BE2C (cell line): ENCODE measurements around the gene PIGN.

Experiments used
- DNase-seq: peaks from one replicate; pipeline ENCODE4 v3.0.0-alpha.2; 2020
- H3K27me3 ChIP-seq: fragments of 250-450 bp; sonication (Bioruptor Pico); 2 replicates; pipeline ENCODE4 v1.5.1; 2020; ENCODE audit warnings: mild to moderate bottlenecking
- H3K36me3 ChIP-seq: fragments of 250-450 bp; sonication (Bioruptor Pico); 2 replicates; pipeline ENCODE4 v1.5.1; 2020; ENCODE audit warnings: mild to moderate bottlenecking
- H3K4me1 ChIP-seq: fragments of 250-450 bp; sonication (Bioruptor Pico); 2 replicates; pipeline ENCODE4 v1.5.1; 2020
- H3K4me3 ChIP-seq: 2 replicates; pipeline ENCODE4 v1.5.1; 2011; ENCODE audit warnings: low read depth, low read length
- H3K9me3 ChIP-seq: fragments of 250-450 bp; sonication (Bioruptor Pico); 2 replicates; pipeline ENCODE4 v1.5.1; 2020
- TF ChIP-seq, protein P1 (sequence below): IDR thresholded peaks from 2 replicates; pipeline ENCODE4 v1.5.1; 2012; ENCODE audit warnings: mild to moderate bottlenecking, low read depth, low read length

The PIGN gene

DNA sequence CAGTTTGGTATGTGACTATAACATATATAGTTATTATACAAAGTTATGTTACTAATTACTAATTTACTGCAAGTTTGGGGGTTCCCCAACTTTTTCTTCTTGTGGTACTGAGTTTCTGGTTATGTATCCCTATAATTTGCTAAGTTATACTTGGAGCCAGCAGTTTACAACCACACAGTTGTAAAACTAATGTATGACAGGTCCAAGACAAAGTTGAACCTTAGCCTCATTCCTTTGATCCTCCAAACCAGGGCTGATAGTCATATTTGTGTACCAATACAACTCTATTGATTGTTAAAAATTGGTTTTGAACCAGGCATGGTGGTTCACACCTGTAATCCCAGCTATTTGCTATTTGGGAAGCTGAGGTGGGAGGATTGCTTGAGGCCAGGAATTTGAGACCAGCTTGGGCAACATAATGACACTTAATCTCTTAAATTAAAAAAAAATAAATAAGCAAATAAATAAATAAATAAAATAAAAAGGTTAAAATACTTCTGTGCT lies 24.5 kb upstream of the PIGN start:
- no peaks in the 10 kb centered on the region; the same call in 1 of the 2 replicates for H3K36me3 ChIP-seq
- no peaks in the 10 kb centered on the region for H3K9me3 ChIP-seq
- TF ChIP-seq, protein P1, sequence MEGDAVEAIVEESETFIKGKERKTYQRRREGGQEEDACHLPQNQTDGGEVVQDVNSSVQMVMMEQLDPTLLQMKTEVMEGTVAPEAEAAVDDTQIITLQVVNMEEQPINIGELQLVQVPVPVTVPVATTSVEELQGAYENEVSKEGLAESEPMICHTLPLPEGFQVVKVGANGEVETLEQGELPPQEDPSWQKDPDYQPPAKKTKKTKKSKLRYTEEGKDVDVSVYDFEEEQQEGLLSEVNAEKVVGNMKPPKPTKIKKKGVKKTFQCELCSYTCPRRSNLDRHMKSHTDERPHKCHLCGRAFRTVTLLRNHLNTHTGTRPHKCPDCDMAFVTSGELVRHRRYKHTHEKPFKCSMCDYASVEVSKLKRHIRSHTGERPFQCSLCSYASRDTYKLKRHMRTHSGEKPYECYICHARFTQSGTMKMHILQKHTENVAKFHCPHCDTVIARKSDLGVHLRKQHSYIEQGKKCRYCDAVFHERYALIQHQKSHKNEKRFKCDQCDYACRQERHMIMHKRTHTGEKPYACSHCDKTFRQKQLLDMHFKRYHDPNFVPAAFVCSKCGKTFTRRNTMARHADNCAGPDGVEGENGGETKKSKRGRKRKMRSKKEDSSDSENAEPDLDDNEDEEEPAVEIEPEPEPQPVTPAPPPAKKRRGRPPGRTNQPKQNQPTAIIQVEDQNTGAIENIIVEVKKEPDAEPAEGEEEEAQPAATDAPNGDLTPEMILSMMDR: no peak
- no peaks in the 10 kb centered on the region for H3K27me3 ChIP-seq
- no peak overlapping the region for H3K4me3 ChIP-seq
- DNase-seq: no peak
- H3K4me1 ChIP-seq: no peaks in the 10 kb centered on the region

DNA sequence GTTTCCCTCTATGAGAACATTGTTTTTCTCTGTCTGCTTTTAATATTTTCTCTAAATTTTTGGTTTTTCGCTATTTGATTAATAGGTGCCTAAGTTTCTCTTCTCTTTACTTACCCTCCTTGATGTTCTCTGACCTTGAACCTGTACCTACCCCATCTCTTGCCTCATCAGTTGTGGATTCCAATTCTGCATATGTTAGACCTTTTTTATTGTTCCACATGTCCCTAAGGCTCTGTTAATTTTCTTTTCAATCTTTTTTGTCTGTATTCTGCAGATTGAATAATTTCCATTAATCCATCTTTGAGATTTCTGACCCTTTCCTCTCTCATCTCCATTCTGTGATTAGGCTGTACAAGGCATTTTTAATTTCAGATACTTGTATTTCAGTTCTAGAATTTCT lies 23.3 kb upstream of the PIGN start:
- TF ChIP-seq, protein P1: no peak
- Histone ChIP-seq H3K27me3 (no peaks in the 10 kb centered on the region), H3K4me1 (no peaks in the 10 kb centered on the region), H3K4me3 (no peak overlapping the region), H3K9me3 (no peaks in the 10 kb centered on the region), H3K36me3 (no peaks in the 10 kb centered on the region; the same call in 1 of the 2 replicates)
- no peak for DNase-seq

DNA sequence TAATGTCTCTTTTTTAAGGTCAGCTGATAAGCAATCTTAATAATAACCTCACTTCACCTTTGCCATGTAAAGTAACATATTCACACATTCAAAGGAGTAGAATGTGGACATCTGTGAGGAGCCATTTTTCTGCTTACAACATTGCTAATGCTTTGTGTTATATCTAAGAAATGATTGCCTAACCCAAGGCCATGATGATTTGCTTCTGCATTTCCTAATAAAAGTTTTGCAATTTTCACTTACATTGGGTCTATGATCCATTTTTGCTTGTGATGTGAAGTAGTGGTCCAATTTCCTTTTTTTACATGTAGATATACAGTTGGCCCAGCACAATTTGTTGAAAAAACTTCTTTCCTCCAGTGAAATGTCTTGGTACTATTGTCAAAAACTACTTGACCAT lies 22.2 kb upstream of the PIGN start:
- TF ChIP-seq, protein P1: no peak
- Histone ChIP-seq H3K9me3 (no peaks in the 10 kb centered on the region), H3K27me3 (no peaks in the 10 kb centered on the region), H3K4me1 (no peaks in the 10 kb centered on the region), H3K36me3 (no peaks in the 10 kb centered on the region; the same call in 1 of the 2 replicates), H3K4me3 (no peak overlapping the region)
- no peak for DNase-seq

DNA sequence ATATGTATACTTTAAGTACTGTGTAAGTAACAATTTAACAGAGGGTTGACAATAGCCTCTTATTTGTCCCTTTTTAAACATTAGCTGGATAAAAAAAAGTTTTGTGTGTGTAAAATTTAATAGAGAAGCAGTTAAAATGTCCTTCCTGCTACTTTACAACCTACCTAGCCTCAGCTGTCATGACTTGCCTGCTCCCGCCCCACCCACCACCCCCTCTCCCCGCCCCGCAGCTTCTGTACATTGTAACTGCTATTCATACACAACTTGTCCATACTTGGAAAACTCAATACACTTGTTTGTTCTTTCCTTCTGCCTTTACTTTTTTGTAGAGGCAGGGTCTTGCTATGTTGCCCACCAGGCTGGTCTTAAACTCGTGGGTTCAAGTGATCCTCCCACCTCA lies 19.7 kb upstream of the PIGN start:
- no peak overlapping the region for H3K4me3 ChIP-seq

DNA sequence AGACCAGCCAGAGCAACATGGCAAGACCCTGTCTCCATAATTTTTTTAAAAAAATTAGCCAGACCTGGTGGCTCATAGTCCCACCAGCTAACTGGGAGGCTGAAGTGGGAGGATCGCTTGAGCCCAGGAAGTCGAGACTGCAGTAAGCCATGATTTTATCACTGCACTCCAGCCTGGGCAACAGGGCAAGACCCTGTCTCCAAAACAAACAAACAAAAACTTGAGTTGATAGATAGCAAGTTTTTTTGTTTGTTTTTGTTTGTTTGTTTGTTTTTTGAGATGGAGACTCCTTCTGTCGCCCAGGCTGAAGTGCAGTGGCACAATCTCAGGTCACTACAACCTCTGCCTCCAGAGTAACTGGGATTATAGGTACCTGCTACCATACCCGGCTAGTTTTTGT lies 19.0 kb upstream of the PIGN start:
- Histone ChIP-seq H3K4me3 (no peak overlapping the region), H3K36me3 (no peaks in the 10 kb centered on the region), H3K27me3 (no peaks in the 10 kb centered on the region), H3K4me1 (no peaks in the 10 kb centered on the region), H3K9me3 (no peaks in the 10 kb centered on the region)
- TF ChIP-seq, protein P1: no peak
- DNase-seq: no peak

More for the DNA sequence above, 19.7 kb upstream of the PIGN start:
- TF ChIP-seq, protein P1: no peak
- H3K27me3 ChIP-seq: no peaks in the 10 kb centered on the region
- H3K4me1 ChIP-seq: no peaks in the 10 kb centered on the region
- H3K36me3 ChIP-seq: no peaks in the 10 kb centered on the region
- H3K9me3 ChIP-seq: no peaks in the 10 kb centered on the region
- no peak for DNase-seq

DNA sequence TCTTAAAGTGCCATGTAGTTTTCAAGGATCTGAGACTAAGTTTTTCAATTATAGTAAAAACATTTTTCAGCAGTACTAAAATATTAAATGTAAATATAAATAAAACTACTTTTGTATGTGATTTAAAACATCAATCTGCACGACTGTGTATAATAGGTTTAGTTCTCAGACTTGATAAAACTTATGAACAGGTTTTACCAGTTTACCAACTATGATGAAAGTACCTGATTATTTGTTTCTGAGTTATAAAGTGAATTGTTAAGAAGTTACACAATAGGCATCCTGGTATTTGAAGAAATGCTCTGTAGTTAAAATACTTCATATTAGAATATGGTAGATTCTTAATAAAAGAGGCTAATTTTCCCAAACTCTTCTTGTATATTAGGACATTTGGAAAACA lies 15.0 kb upstream of the PIGN start:
- H3K4me3 ChIP-seq: no peak overlapping the region
- no peaks in the 10 kb centered on the region for H3K9me3 ChIP-seq
- no peaks in the 10 kb centered on the region for H3K4me1 ChIP-seq
- no peaks in the 10 kb centered on the region for H3K27me3 ChIP-seq
- no peaks in the 10 kb centered on the region for H3K36me3 ChIP-seq
- DNase-seq: no peak
- TF ChIP-seq, protein P1: no peak
